ENCODE data around the gene PRDM16.
"Not testable (repeated sequence)": the region's sequence is repeated elsewhere in the genome, so short reads cannot be mapped to it uniquely, and the experiment has no call there.

Gene PRDM16

GRCh38 chr1:3087049-3087448, 18.0 kb downstream of the PRDM16 start:
- Histone ChIP-seq H3K9ac (ENCODE audit: low read length) (no peak overlapping the region), H3K79me2 (ENCODE audit: insufficient read depth, low read length) (no peaks in the 10 kb centered on the region)

DNA sequence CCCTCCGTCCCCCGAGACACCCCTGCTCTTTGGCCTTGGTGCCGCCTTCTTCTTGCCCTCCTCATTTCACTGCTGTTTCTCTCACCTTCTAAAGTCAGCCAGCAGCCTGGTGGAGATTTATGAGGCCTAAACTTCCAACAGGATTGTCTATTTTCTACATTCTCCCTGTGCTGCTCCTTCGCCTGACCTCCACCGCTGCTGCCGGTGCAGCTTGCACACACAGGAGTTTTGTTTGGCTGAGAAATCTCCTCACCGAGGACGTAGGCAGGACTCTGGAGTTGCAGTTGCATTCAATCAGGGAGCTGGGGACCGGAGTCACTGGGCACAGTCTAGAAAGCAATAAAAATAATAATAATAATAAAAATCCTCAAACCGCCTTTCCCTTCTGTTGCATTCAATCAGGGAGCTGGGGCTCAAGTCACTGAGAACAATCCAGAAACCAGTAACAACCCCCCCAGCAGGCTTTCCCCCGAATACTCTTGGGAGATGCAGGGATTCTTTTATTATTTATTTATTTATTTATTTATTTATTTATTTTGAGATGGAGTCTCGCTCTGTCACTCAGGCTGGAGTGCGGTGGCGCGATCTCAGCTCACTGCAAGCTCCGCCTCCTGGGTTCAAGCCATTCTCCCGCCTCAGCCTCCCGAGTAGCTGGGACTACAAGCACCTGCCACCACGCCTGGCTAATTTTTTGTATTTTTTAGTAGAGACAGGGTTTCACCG, 19.1 kb downstream of the PRDM16 start:
- not testable (repeated sequence) for H3K79me2 ChIP-seq (ENCODE audit: insufficient read depth, low read length); H2AFZ ChIP-seq (ENCODE audit: low read length); H3K4me3 ChIP-seq (ENCODE audit: low read depth, low read length, poor library complexity, severe bottlenecking); H3K9ac ChIP-seq (ENCODE audit: low read length); H4K20me1 ChIP-seq (ENCODE audit: insufficient read depth, low read length); H3F3A ChIP-seq (ENCODE audit: insufficient read depth, low read length); H3K4me1 ChIP-seq (ENCODE audit: insufficient read depth, low read length, severe bottlenecking); H3K9me3 ChIP-seq (ENCODE audit: low read length); H3K9me2 ChIP-seq (ENCODE audit: low read depth, low read length); H3K27ac ChIP-seq (ENCODE audit: low read depth, low read length, poor library complexity, severe bottlenecking); H3K4me2 ChIP-seq (ENCODE audit: low read length); H3K36me3 ChIP-seq (ENCODE audit: insufficient read depth, low read length); H3K27me3 ChIP-seq (ENCODE audit: insufficient read depth, low read length)

More at GRCh38 chr1:3087049-3087448, 18.0 kb downstream of the PRDM16 start:
- no peaks in the 10 kb centered on the region for H3K36me3 ChIP-seq (ENCODE audit: insufficient read depth, low read length)
- no peaks in the 10 kb centered on the region for H3K4me1 ChIP-seq (ENCODE audit: insufficient read depth, low read length, severe bottlenecking)
- no peak overlapping the region for H3K4me3 ChIP-seq (ENCODE audit: low read depth, low read length, poor library complexity, severe bottlenecking)
- TF ChIP-seq EZH2 (IDR thresholded peaks at IDR 0.05; ENCODE audit: borderline replicate concordance, low read length) (no peak), CTCF (IDR thresholded peaks at IDR 0.05; ENCODE audit: low read length) (no peak)
- no peaks in the 10 kb centered on the region for H4K20me1 ChIP-seq (ENCODE audit: insufficient read depth, low read length)
- no peaks in the 10 kb centered on the region for H3K9me2 ChIP-seq (ENCODE audit: low read depth, low read length)
- H3K9me3 ChIP-seq (ENCODE audit: low read length): no peaks in the 10 kb centered on the region
- no peak overlapping the region for H3K27ac ChIP-seq (ENCODE audit: low read depth, low read length, poor library complexity, severe bottlenecking)
- H3K4me2 ChIP-seq (ENCODE audit: low read length): no peak overlapping the region
- no peak overlapping the region for H2AFZ ChIP-seq (ENCODE audit: low read length)
- H3F3A ChIP-seq (ENCODE audit: insufficient read depth, low read length): no peaks in the 10 kb centered on the region
- no peaks in the 10 kb centered on the region for H3K27me3 ChIP-seq (ENCODE audit: insufficient read depth, low read length)

- Histone ChIP-seq H3K79me2 (ENCODE audit: insufficient read depth, low read length) (no peaks in the 10 kb centered on the region), H3K9me3 (ENCODE audit: low read length) (no peaks in the 10 kb centered on the region), H3K4me3 (ENCODE audit: low read depth, low read length, poor library complexity, severe bottlenecking) (no peak overlapping the region), H3K4me1 (ENCODE audit: insufficient read depth, low read length, severe bottlenecking) (no peaks in the 10 kb centered on the region), H3K9me2 (ENCODE audit: low read depth, low read length) (no peaks in the 10 kb centered on the region), H3K4me2 (ENCODE audit: low read length) (no peak overlapping the region), H3F3A (ENCODE audit: insufficient read depth, low read length) (no peaks in the 10 kb centered on the region), H2AFZ (ENCODE audit: low read length) (no peak overlapping the region), H3K9ac (ENCODE audit: low read length) (no peak overlapping the region), H4K20me1 (ENCODE audit: insufficient read depth, low read length) (no peaks in the 10 kb centered on the region), H3K27me3 (ENCODE audit: insufficient read depth, low read length) (no peaks in the 10 kb centered on the region), H3K27ac (ENCODE audit: low read depth, low read length, poor library complexity, severe bottlenecking) (no peak overlapping the region), H3K36me3 (ENCODE audit: insufficient read depth, low read length) (no peaks in the 10 kb centered on the region)
- no peak for TF ChIP-seq CTCF (IDR thresholded peaks at IDR 0.05; ENCODE audit: low read length)
- no peak for TF ChIP-seq EZH2 (IDR thresholded peaks at IDR 0.05; ENCODE audit: borderline replicate concordance, low read length)
Observed at GRCh38 chr1:3089490-3089889, 20.5 kb downstream of the PRDM16 start.

DNA sequence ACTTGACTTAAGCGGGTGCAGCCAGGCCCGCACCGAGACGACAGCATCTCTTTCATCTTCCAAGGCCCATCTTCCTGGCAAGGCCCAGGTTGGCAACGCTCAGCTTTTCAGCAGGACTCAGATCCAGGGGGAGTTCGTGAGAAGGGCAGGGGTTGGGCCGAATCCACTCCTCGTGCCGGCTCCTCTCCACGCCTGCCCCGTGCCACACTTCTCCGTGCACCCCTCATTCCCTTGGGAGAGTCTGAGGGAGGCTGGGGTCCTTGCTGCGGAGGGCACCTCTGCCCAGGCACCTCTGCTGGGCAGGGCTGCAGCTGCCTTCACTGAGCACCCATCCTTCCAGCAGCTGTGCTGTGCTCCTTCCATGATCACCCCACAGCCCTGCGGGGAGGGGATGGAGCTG, 22.3 kb downstream of the PRDM16 start:
- H3K36me3 ChIP-seq (ENCODE audit: insufficient read depth, low read length): no peaks in the 10 kb centered on the region
- TF ChIP-seq CTCF (IDR thresholded peaks at IDR 0.05; ENCODE audit: low read length): no peak
- TF ChIP-seq EZH2 (IDR thresholded peaks at IDR 0.05; ENCODE audit: borderline replicate concordance, low read length): no peak
- no peaks in the 10 kb centered on the region for H4K20me1 ChIP-seq (ENCODE audit: insufficient read depth, low read length)
- no peak overlapping the region for H3K4me3 ChIP-seq (ENCODE audit: low read depth, low read length, poor library complexity, severe bottlenecking)
- no peaks in the 10 kb centered on the region for H3K27me3 ChIP-seq (ENCODE audit: insufficient read depth, low read length)
- H3K9me3 ChIP-seq (ENCODE audit: low read length): no peaks in the 10 kb centered on the region
- H3K4me2 ChIP-seq (ENCODE audit: low read length): no peak overlapping the region
- H3K9ac ChIP-seq (ENCODE audit: low read length): no peak overlapping the region
- H3F3A ChIP-seq (ENCODE audit: insufficient read depth, low read length): no peaks in the 10 kb centered on the region
- no peaks in the 10 kb centered on the region for H3K4me1 ChIP-seq (ENCODE audit: insufficient read depth, low read length, severe bottlenecking)
- H3K79me2 ChIP-seq (ENCODE audit: insufficient read depth, low read length): no peaks in the 10 kb centered on the region
- no peak overlapping the region for H3K27ac ChIP-seq (ENCODE audit: low read depth, low read length, poor library complexity, severe bottlenecking)
- H2AFZ ChIP-seq (ENCODE audit: low read length): no peak overlapping the region
- H3K9me2 ChIP-seq (ENCODE audit: low read depth, low read length): no peaks in the 10 kb centered on the region

All from OCI-LY1 (cell line).